Measurements from ENCODE around the gene SHF. TPM values are rescaled to one million over a fixed set of nuclear protein-coding genes. Genes with fewer than 3 reads are reported as not detected.
A peak's percentile ranks its signal among the peaks of the same experiment; 100 is the strongest.

Gene SHF
- total and polyA plus RNA-seq, 2 of the 8 experiments (the other 6 are each of a cell fraction or from before 2014, with no cell fraction given), result 13.1 to 26.7 TPM

GRCh38 chr15:45198337-45199135 is 10.8 kb upstream of the SHF start (continued):
- TF ChIP-seq SP2 (IDR thresholded peaks at IDR 0.05; ENCODE audit: low read length) (no peak), ASH2L (IDR thresholded peaks at IDR 0.05; ENCODE audit: low read length) (peak; percentile 100), CBX8 (IDR thresholded peaks at IDR 0.05; ENCODE audit: borderline replicate concordance, low read depth, low read length) (no peak), BACH1 (IDR thresholded peaks at IDR 0.05; ENCODE audit: low read length) (no peak), YY1 (IDR thresholded peaks at IDR 0.05; ENCODE audit: low read depth, low read length) (peak; percentile 33; the same call in 1 of the 2 replicates), TAF7 (optimal IDR thresholded peaks at IDR 0.05; ENCODE audit: borderline replicate concordance, low read depth, low read length) (peak; percentile 55), POLR2A (IDR thresholded peaks at IDR 0.05; ENCODE audit: control extremely low read depth in 1 of 2, low read depth in 2 of 2, low read length in 2 of 2) (peak in 1 of 2 experiments; percentile 41; a peak in 1 of 3 replicates), ATF2 (IDR thresholded peaks at IDR 0.05; ENCODE audit: low read length) (peak; percentile 81; the same call in 1 of the 2 replicates), SIX5 (IDR thresholded peaks at IDR 0.05; ENCODE audit: low read depth, low read length) (no peak), KDM1A (IDR thresholded peaks at IDR 0.05; ENCODE audit: borderline replicate concordance, low read length) (no peak), RNF2 (IDR thresholded peaks at IDR 0.05; ENCODE audit: borderline replicate concordance, low read depth, low read length, missing control alignments, poor library complexity, severe bottlenecking) (no peak), BCL11A (IDR thresholded peaks at IDR 0.05; ENCODE audit: low read depth in 2 of 2, low read length in 2 of 2) (no peak), SIN3A (conservative IDR thresholded peaks at IDR 0.05 in 1 of 2, IDR thresholded peaks at IDR 0.05 in 1 of 2; ENCODE audit: low read depth in 1 of 2, low read length in 2 of 2) (peak in 1 of 2 experiments; percentile 44; a peak in 1 of 4 replicates), CREB1 (IDR thresholded peaks at IDR 0.05) (peak; percentile 86), JUN (IDR thresholded peaks at IDR 0.05; ENCODE audit: low read depth, low read length) (no peak), FOSL1 (IDR thresholded peaks at IDR 0.05; ENCODE audit: insufficient read depth, low read depth, low read length) (no peak), KDM5A (IDR thresholded peaks at IDR 0.05; ENCODE audit: low read length) (0 out of 2 replicates have a peak, but pooled peaks have one; percentile 13), CBX5 (IDR thresholded peaks at IDR 0.05; ENCODE audit: low read depth, low read length) (no peak), EP300 (IDR thresholded peaks at IDR 0.05; ENCODE audit: borderline replicate concordance in 1 of 2, low read depth in 2 of 2, low read length in 2 of 2) (no peak), NRF1 (IDR thresholded peaks at IDR 0.05; ENCODE audit: low read depth, low read length) (peak; percentile 31), MAX (IDR thresholded peaks at IDR 0.05) (no peak; the same call in 1 of the 2 replicates), RBBP5 (IDR thresholded peaks at IDR 0.05; ENCODE audit: borderline replicate concordance, low read depth, low read length) (peak; percentile 80)
